Measurements from ENCODE around the gene DMD. TPM values are rescaled to one million over a fixed set of nuclear protein-coding genes. Genes with fewer than 3 reads are reported as not detected.

Gene DMD
- total RNA-seq, 1 donor from 2014 or later, result 22.2 TPM

DNA sequence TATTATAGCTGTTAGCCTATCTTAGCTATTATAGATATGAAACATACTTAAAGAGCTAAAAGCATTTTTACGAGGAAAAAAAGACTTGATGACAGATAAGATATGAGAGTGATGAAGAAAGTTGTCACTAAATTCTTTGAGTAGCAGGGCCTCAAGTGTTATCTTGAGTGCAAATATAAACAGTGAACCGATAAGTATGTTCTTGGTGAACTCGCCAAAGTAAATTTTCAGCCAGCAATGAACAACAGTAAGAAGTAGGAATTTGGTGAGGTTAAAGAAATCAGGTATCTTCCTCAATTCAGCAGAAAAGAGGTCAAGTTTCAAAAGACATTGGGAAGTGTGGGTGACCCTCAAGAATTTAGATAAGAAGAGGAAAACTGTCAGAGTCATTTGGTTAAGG lies 1667.7 kb downstream of the DMD start:
- Mint-ChIP-seq H3K4me1 (ENCODE audit: low read depth, unreplicated experiment) (peaks cover 16% of the 10 kb centered on the region), H3K36me3 (ENCODE audit: low read depth, unreplicated experiment) (no peaks in the 10 kb centered on the region), H3K27me3 (ENCODE audit: low read depth, unreplicated experiment) (no peaks in the 10 kb centered on the region), H3K9me3 (ENCODE audit: unreplicated experiment) (peaks cover 5% of the 10 kb centered on the region), H3K27ac (ENCODE audit: unreplicated experiment) (no peak overlapping the region), H3K4me3 (ENCODE audit: unreplicated experiment) (no peak overlapping the region)
- no peak overlapping the region for H3K4me2 ChIP-seq (ENCODE audit: low read length)
- peak; percentile 49 for FAIRE-seq
- no peak overlapping the region for H3K27ac ChIP-seq (ENCODE audit: low read depth, low read length)
- DNase-seq (ENCODE audit: low read depth), result peak; percentile 50
- H4K20me1 ChIP-seq (ENCODE audit: insufficient read depth, low read length), result no peaks in the 10 kb centered on the region
- H3K9ac ChIP-seq (ENCODE audit: low read length), result no peak overlapping the region
- no peaks in the 10 kb centered on the region for H3K36me3 ChIP-seq (ENCODE audit: insufficient read depth, low read length)
- H3K4me3 ChIP-seq (ENCODE audit: insufficient read depth, low read depth, low read length), result no peak overlapping the region
- H3K9me3 ChIP-seq (ENCODE audit: insufficient read depth, low read depth, low read length), result no peaks in the 10 kb centered on the region
- TF ChIP-seq, protein P1, sequence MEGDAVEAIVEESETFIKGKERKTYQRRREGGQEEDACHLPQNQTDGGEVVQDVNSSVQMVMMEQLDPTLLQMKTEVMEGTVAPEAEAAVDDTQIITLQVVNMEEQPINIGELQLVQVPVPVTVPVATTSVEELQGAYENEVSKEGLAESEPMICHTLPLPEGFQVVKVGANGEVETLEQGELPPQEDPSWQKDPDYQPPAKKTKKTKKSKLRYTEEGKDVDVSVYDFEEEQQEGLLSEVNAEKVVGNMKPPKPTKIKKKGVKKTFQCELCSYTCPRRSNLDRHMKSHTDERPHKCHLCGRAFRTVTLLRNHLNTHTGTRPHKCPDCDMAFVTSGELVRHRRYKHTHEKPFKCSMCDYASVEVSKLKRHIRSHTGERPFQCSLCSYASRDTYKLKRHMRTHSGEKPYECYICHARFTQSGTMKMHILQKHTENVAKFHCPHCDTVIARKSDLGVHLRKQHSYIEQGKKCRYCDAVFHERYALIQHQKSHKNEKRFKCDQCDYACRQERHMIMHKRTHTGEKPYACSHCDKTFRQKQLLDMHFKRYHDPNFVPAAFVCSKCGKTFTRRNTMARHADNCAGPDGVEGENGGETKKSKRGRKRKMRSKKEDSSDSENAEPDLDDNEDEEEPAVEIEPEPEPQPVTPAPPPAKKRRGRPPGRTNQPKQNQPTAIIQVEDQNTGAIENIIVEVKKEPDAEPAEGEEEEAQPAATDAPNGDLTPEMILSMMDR (IDR thresholded peaks at IDR 0.05; ENCODE audit: insufficient read depth, low read depth, low read length), result no peak
- TF ChIP-seq EZH2 (IDR thresholded peaks at IDR 0.05; ENCODE audit: insufficient read depth, low read length), result no peak
- H2AFZ ChIP-seq (ENCODE audit: low read depth, low read length), result no peak overlapping the region
- no peaks in the 10 kb centered on the region for H3K27me3 ChIP-seq (ENCODE audit: insufficient read depth, low read length)
- no peaks in the 10 kb centered on the region for H3K79me2 ChIP-seq (ENCODE audit: insufficient read depth, low read length)
- peaks cover 8% of the 10 kb centered on the region for H3K4me1 ChIP-seq (ENCODE audit: insufficient read depth, low read length)

DNA sequence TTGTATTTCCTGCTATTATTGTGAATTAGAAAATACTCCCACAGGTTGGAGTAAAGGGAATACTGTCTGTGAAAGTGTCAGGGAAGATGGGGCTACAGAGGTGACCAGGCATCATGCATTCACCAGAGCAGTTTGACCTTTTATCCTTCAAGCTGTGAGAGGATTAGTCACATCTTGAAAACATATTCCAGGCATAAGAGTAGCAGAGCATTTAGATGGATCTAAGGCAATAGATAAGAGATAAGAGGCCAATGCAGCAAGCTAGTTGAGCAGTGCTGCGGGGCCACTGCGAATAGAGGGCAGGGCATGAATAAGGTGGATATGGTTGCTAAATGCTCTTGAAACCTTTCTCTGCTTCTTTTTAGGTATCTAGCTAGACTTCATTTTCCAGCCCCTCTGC lies 1668.8 kb downstream of the DMD start:
- Mint-ChIP-seq H3K27ac (ENCODE audit: unreplicated experiment) (no peak overlapping the region), H3K9me3 (ENCODE audit: unreplicated experiment) (peaks cover 5% of the 10 kb centered on the region), H3K4me1 (ENCODE audit: low read depth, unreplicated experiment) (peaks cover 16% of the 10 kb centered on the region), H3K27me3 (ENCODE audit: low read depth, unreplicated experiment) (no peaks in the 10 kb centered on the region), H3K4me3 (ENCODE audit: unreplicated experiment) (no peak overlapping the region), H3K36me3 (ENCODE audit: low read depth, unreplicated experiment) (no peaks in the 10 kb centered on the region)
- no peaks in the 10 kb centered on the region for H3K9me3 ChIP-seq (ENCODE audit: insufficient read depth, low read depth, low read length)
- H3K4me2 ChIP-seq (ENCODE audit: low read length), result no peak overlapping the region
- FAIRE-seq (no peak), DNase-seq (ENCODE audit: low read depth) (no peak)
- H3K36me3 ChIP-seq (ENCODE audit: insufficient read depth, low read length), result no peaks in the 10 kb centered on the region
- no peak overlapping the region for H3K4me3 ChIP-seq (ENCODE audit: insufficient read depth, low read depth, low read length)
- no peak overlapping the region for H2AFZ ChIP-seq (ENCODE audit: low read depth, low read length)
- no peak for TF ChIP-seq EZH2 (IDR thresholded peaks at IDR 0.05; ENCODE audit: insufficient read depth, low read length)
- TF ChIP-seq, protein P1 (IDR thresholded peaks at IDR 0.05; ENCODE audit: insufficient read depth, low read depth, low read length), result no peak
- no peaks in the 10 kb centered on the region for H3K79me2 ChIP-seq (ENCODE audit: insufficient read depth, low read length)
- H3K9ac ChIP-seq (ENCODE audit: low read length), result no peak overlapping the region
- H3K4me1 ChIP-seq (ENCODE audit: insufficient read depth, low read length), result peaks cover 8% of the 10 kb centered on the region
- H3K27me3 ChIP-seq (ENCODE audit: insufficient read depth, low read length), result no peaks in the 10 kb centered on the region
- no peaks in the 10 kb centered on the region for H4K20me1 ChIP-seq (ENCODE audit: insufficient read depth, low read length)
- H3K27ac ChIP-seq (ENCODE audit: low read depth, low read length), result no peak overlapping the region

DNA sequence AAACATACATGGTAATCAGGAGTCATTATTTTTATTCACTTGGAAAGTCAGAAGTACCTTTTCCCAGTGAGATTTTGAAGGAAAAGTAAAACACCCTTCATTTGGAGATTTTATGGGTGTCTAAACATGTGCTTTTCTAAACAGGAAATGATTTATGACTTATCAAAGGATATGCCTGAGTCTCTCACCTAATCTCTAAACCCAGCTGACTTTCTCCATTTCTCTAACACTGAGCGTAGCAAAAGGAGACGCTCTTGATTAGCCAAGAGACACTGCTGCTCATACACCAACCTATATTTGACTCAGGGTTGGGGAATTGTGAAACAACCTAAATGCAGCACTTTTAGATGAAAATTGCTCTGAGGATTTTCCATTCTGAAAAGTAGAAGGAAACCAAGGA lies 1671.0 kb downstream of the DMD start:
- Histone ChIP-seq H3K4me2 (ENCODE audit: low read length) (no peak overlapping the region), H3K9ac (ENCODE audit: low read length) (no peak overlapping the region), H3K27ac (ENCODE audit: low read depth, low read length) (no peak overlapping the region), H4K20me1 (ENCODE audit: insufficient read depth, low read length) (no peaks in the 10 kb centered on the region), H3K4me3 (ENCODE audit: insufficient read depth, low read depth, low read length) (no peak overlapping the region), H3K27me3 (ENCODE audit: insufficient read depth, low read length) (no peaks in the 10 kb centered on the region), H3K36me3 (ENCODE audit: insufficient read depth, low read length) (no peaks in the 10 kb centered on the region), H2AFZ (ENCODE audit: low read depth, low read length) (no peak overlapping the region), H3K79me2 (ENCODE audit: insufficient read depth, low read length) (no peaks in the 10 kb centered on the region), H3K4me1 (ENCODE audit: insufficient read depth, low read length) (no peaks in the 10 kb centered on the region), H3K9me3 (ENCODE audit: insufficient read depth, low read depth, low read length) (no peaks in the 10 kb centered on the region)
- Mint-ChIP-seq H3K27ac (ENCODE audit: unreplicated experiment) (no peak overlapping the region), H3K4me3 (ENCODE audit: unreplicated experiment) (no peak overlapping the region), H3K36me3 (ENCODE audit: low read depth, unreplicated experiment) (no peaks in the 10 kb centered on the region), H3K27me3 (ENCODE audit: low read depth, unreplicated experiment) (no peaks in the 10 kb centered on the region), H3K9me3 (ENCODE audit: unreplicated experiment) (peaks cover 5% of the 10 kb centered on the region), H3K4me1 (ENCODE audit: low read depth, unreplicated experiment) (peaks cover 2% of the 10 kb centered on the region)
- TF ChIP-seq, protein P1 (IDR thresholded peaks at IDR 0.05; ENCODE audit: insufficient read depth, low read depth, low read length), result no peak
- no peak for TF ChIP-seq EZH2 (IDR thresholded peaks at IDR 0.05; ENCODE audit: insufficient read depth, low read length)
- DNase-seq (ENCODE audit: low read depth), result no peak
- FAIRE-seq, result no peak

All from astrocyte (in vitro differentiated cells and primary cell).